Spleen (tissue), 13 donors: Measurements from ENCODE around the gene JSRP1. TPM values are rescaled to one million over a fixed set of nuclear protein-coding genes. Genes with fewer than 3 reads are reported as not detected.

Experiments
- DNase-seq: peaks from one replicate; pipeline ENCODE4 v3.0.0-alpha.2; 2020
- H3K27ac ChIP-seq, 8 donors: fragments of 200-600 bp; sonication (generic) in 7 of 8; 1 replicate in 4 of 8; 2 replicates in 4 of 8; pipeline versions ENCODE4 v1.5.0 to v1.8.0; 2016 to 2021; ENCODE audit warnings: inconsistent platforms in 4 of 8, mild to moderate bottlenecking in 4 of 8, moderate library complexity in 1 of 8
- H3K27me3 ChIP-seq, 7 donors: fragments of 200-600 bp; sonication (generic) in 6 of 7; replicated peaks in 1 of 7; 1 replicate in 4 of 7; 2 replicates in 3 of 7; pipeline versions ENCODE4 v1.5.0 to v1.8.0; 2016 to 2021; ENCODE audit warnings: inconsistent platforms in 3 of 7, mild to moderate bottlenecking in 1 of 7
- H3K36me3 ChIP-seq, 6 donors: fragments of 200-600 bp; sonication (generic) in 5 of 6; 1 replicate in 4 of 6; 2 replicates in 2 of 6; pipeline versions ENCODE4 v1.5.0 to v1.8.0; 2016 to 2021; ENCODE audit warnings: inconsistent platforms in 2 of 6
- H3K4me1 ChIP-seq, 6 donors: fragments of 200-600 bp; sonication (generic) in 5 of 6; 1 replicate in 3 of 6; 2 replicates in 3 of 6; pipeline versions ENCODE4 v1.5.0 to v1.8.0; 2016 to 2021; ENCODE audit warnings: inconsistent platforms in 3 of 6
- H3K4me3 ChIP-seq, 8 donors: fragments of 200-600 bp; sonication (generic) in 7 of 8; 1 replicate in 4 of 8; 2 replicates in 4 of 8; pipeline versions ENCODE4 v1.5.0 to v1.8.0; 2016 to 2021; ENCODE audit warnings: inconsistent platforms in 4 of 8, mild to moderate bottlenecking in 4 of 8, moderate library complexity in 2 of 8
- H3K9me3 ChIP-seq, 8 donors: fragments of 200-600 bp; sonication (generic) in 7 of 8; 1 replicate in 4 of 8; 2 replicates in 4 of 8; pipeline versions ENCODE4 v1.5.0 to v1.8.0; 2016 to 2021; ENCODE audit warnings: inconsistent platforms in 4 of 8
- POLR2A ChIP-seq, 3 donors: fragments of 450-650 bp; IDR thresholded peaks; one replicate each; pipeline ENCODE4 v1.5.1; 2017; ENCODE audit warnings: antibody characterized with exemption in 3 of 3, mild to moderate bottlenecking in 1 of 3
- POLR2AphosphoS5 ChIP-seq, 3 donors: sonication (generic); formaldehyde crosslinking; IDR thresholded peaks; one replicate each; pipeline ENCODE4 v1.5.1; 2017; ENCODE audit warnings: antibody characterized with exemption in 3 of 3
- WGBS, 5 donors: extraction: QIAGEN DNeasy Blood & Tissue Kit in 3 of 5; methylation state at CpG; one replicate each; pipeline versions ENCODE4 v1.1.5 to v1.1.7; 2013 to 2018; 5-methylcytosine and 5-hydroxymethylcytosine counted together
- intact Hi-C: fragments of 100-400 bp; cut with DNase I; formaldehyde crosslinking; loops from one replicate; pipeline ENCODE4 v1.15.0; 2023; ENCODE audit warnings: low total_unique reads
- long read RNA-seq, 2 donors: transcript quantifications; one replicate each; lab custom pipeline, GENCODE V29; 2026
- polyA plus RNA-seq, 3 donors: library from polyadenylated mRNA; stranded (reverse); fragments of 200-250 nt; gene quantifications; one replicate each; pipeline ENCODE4 v1.2.1, GENCODE V29; 2013
- total RNA-seq, 7 donors: library from RNA; depleted of rRNA in 3 of 7; stranded (reverse); fragments of >200 nt in 3 of 7; fragmentation: NEBNext Ultra II Directional in 4 of 7; extraction: Animal tissue kit (Norgen Biotek cat#: 25700) in 4 of 7; gene quantifications; one replicate each; pipeline versions ENCODE4 v1.1.0 to v1.2.1, GENCODE V29; 2016 to 2021
- TF ChIP-seq, protein P1 (sequence below), 11 experiments: fragments of 200-600 bp in 7 of 11; fragments of 450-650 bp in 4 of 11; sonication (generic) in 4 of 11; IDR thresholded peaks in 8 of 11; conservative IDR thresholded peaks in 3 of 11; 1 replicate in 7 of 11; 2 replicates in 4 of 11; pipeline versions ENCODE4 v1.4.0 to v1.8.0; 2016 to 2021; ENCODE audit warnings: antibody characterized with exemption in 11 of 11, inconsistent platforms in 4 of 11, mild to moderate bottlenecking in 1 of 11
- donor health status: healthy with polysubstance abuse.
- donor health status: DM: no; HTN: no; CAD: no; lungs with moderate emphysema.
- donor health status: DM: no; HTN: no; CAD: no.
- donor health status: Bipolar disorder and iron deficiency.
- donor health status: healthy.
- donor health status: DM: no; HTN: no; CAD: no.
- donor health status: DM: yes; HTN: yes; CAD: no.

The JSRP1 gene, protein sequence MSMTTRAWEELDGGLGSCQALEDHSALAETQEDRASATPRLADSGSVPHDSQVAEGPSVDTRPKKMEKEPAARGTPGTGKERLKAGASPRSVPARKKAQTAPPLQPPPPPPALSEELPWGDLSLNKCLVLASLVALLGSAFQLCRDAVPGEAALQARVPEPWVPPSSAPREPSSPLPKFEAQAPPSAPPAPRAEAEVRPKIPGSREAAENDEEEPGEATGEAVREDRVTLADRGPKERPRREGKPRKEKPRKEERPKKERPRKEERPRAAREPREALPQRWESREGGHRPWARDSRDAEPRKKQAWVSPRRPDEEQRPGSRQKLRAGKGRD
- 1 to 10 TPM; 1.2 to 4.8 (median 3.4) TPM for total RNA-seq
- 1 to 10 TPM; 1.2 to 3.0 (median 2.8) TPM for polyA plus RNA-seq
- long read RNA-seq, donor 1, partial matches to known transcripts: 223 of 1,195 reads
- long read RNA-seq, donor 1, other reads (novel, unspliced or antisense): 972 of 1,195 reads
- long read RNA-seq, donor 2: 0 reads

DNA sequence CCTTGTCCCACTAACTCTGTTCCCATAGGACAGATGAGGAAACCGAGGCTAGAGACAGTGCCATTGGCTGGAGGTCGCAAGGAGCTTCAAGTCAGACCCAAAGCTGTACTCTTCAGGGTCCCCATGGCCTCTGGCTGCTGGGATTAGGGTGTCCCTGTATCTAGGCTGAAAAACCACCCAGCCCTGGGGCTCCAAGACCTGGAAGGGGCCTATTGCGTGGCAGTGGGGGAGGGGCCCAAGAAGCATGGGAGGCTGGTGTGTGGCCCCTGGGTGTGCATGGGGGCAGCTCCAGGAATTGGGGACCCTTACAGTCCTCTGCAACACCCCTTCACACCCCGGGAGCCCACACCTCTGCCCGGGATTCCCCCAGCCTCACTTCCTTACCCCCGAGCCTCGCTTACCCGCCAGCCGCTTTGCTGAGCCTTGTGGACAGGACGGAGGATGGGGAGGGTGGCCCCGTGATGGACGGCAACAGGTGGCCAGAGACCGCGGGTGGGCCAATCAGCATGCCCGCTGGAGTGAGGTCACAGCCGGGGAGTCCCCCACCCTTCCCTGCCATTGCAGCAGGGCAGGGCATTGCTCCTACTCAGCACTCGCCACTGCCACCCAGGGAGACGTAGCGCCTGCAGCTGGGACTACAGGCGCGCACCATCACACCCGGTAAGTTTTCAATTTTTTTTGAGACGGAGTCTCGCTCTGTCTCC, at the start of gene JSRP1:
Gene JSRP1, minus strand, starts transcription at position 436 of the 704 bp plus-strand sequence. CDS start 1,103 bp downstream, outside the sequence.
- Histone ChIP-seq H3K4me3 (peak within 1 kb of the TSS in 1 of 8 donors; percentile 1), H3K36me3 (no peaks in the 10 kb centered on the region), H3K9me3 (no peaks in the 10 kb centered on the region), H3K27ac (peak within 1 kb of the TSS in 5 of 8 donors; percentile 83 to 92 (median 87)), H3K4me1 (peaks cover 27 to 95% (median 62%) of the 10 kb centered on the region in 6 donors), H3K27me3 (peaks cover 7 to 32% (median 29%) of the 10 kb centered on the region in 7 donors)
- 70 to 80% (median 73%) methylated on average over 18 to 24 of the region's 24 CpGs for WGBS, 5 donors
- intact Hi-C loops: no loop called here
- TF ChIP-seq POLR2AphosphoS5 (IDR thresholded peaks at IDR 0.05): peak; percentile 16 to 48 (median 41)
- no peak for TF ChIP-seq POLR2A (IDR thresholded peaks at IDR 0.05)
- DNase-seq: no peak

DNA sequence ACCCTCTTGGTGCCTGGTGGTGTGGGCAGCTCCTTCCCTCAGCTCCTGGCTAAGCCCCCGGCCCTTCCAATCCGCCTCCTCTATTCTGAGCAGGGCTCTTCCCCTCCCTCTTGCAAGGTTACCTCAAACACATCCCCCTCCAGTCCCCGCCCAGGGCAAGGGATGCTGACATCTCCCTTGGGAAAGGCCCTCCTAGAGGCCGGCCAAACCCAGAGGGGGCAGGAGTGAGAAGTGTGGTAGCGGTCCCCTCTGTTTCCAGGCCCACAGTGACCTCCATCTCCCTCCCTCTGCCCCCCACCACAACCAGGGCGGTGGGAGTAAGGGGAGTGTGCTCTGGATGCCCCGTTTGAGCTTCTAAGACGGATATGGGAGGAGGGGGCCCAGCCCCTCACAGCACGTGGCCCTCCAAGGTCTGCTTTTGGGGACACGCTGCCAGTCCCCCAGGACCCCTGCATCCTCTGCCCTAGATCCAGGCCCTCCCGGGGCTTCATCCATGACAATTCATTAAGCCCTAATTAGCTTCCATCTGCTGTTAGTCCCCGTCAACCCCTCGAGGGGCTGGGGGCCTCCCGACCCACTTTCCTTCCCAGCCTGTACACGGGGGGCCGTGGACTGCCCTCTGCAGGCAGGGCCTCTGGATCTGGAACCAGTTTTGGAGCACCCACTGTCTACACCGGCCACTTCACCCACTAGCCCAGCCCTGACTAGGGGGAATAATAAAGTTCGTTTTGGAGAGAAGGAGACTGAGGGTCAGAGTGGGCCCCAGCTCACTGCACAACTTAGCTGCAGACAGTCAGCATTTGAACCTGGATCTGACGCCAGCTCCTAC, 49.4 kb upstream of the JSRP1 start:
- no peak for DNase-seq
- intact Hi-C loops: no loop called here
- WGBS, 5 donors: 67 to 76% (median 69%) methylated on average over 16 to 19 of the region's 19 CpGs
- no peak overlapping the region for H3K4me3 ChIP-seq
- TF ChIP-seq, protein P1, sequence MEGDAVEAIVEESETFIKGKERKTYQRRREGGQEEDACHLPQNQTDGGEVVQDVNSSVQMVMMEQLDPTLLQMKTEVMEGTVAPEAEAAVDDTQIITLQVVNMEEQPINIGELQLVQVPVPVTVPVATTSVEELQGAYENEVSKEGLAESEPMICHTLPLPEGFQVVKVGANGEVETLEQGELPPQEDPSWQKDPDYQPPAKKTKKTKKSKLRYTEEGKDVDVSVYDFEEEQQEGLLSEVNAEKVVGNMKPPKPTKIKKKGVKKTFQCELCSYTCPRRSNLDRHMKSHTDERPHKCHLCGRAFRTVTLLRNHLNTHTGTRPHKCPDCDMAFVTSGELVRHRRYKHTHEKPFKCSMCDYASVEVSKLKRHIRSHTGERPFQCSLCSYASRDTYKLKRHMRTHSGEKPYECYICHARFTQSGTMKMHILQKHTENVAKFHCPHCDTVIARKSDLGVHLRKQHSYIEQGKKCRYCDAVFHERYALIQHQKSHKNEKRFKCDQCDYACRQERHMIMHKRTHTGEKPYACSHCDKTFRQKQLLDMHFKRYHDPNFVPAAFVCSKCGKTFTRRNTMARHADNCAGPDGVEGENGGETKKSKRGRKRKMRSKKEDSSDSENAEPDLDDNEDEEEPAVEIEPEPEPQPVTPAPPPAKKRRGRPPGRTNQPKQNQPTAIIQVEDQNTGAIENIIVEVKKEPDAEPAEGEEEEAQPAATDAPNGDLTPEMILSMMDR (IDR thresholded peaks at IDR 0.05 in 8 of 11, conservative IDR thresholded peaks at IDR 0.05 in 3 of 11): no peak
- TF ChIP-seq POLR2AphosphoS5 (IDR thresholded peaks at IDR 0.05) (no peak), POLR2A (IDR thresholded peaks at IDR 0.05) (no peak)
- peaks cover 6 to 66% (median 43%) of the 10 kb centered on the region in 6 donors for H3K4me1 ChIP-seq
- H3K36me3 ChIP-seq: no peaks in the 10 kb centered on the region
- peaks cover 0 to 92% (median 46%) of the 10 kb centered on the region in 7 donors for H3K27me3 ChIP-seq
- no peaks in the 10 kb centered on the region for H3K9me3 ChIP-seq
- no peak overlapping the region for H3K27ac ChIP-seq

DNA sequence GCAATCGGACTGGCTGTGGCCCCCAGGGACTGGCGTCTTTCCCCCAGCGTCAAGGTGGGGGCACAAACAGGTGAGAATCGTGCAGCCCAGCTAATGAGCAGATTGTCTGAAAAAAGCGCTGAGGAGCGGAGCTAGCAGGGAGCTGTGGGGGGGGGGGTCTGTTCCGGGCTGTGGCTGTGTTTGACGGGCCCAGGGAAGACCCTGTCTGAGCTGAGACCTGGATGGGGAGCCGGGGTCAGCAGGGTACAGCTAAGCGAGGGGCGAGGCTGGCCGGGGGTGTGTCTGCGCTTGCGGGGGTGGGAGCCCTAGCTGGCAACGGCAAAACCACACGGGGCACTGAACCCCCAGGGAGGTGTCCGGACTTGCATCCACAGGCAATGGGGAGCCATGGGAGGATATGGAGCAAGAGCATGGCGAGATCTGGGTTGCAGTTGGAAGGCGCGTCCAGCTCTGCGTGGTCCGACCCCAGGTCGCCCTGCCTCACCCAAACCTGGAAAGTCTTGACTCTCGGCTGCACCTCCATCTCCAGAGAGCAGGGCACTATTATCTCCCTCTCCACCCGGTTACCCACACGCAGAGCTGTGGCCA, 47.1 kb upstream of the JSRP1 start:
- Histone ChIP-seq H3K36me3 (no peaks in the 10 kb centered on the region), H3K27me3 (peaks cover 0 to 72% (median 31%) of the 10 kb centered on the region in 7 donors), H3K4me1 (peaks cover 6 to 76% (median 44%) of the 10 kb centered on the region in 6 donors), H3K9me3 (no peaks in the 10 kb centered on the region), H3K27ac (peak overlapping the region in 1 of 8 donors; percentile 78), H3K4me3 (peak overlapping the region in 2 of 8 donors; percentile 2 to 46)
- DNase-seq: no peak
- intact Hi-C loops: no loop called here
- 46 to 68% (median 58%) methylated on average over 23 to 26 of the region's 26 CpGs for WGBS, 5 donors
- TF ChIP-seq POLR2A (IDR thresholded peaks at IDR 0.05) (no peak), POLR2AphosphoS5 (IDR thresholded peaks at IDR 0.05) (peak in 1 of 3 donors; percentile 57)

DNA sequence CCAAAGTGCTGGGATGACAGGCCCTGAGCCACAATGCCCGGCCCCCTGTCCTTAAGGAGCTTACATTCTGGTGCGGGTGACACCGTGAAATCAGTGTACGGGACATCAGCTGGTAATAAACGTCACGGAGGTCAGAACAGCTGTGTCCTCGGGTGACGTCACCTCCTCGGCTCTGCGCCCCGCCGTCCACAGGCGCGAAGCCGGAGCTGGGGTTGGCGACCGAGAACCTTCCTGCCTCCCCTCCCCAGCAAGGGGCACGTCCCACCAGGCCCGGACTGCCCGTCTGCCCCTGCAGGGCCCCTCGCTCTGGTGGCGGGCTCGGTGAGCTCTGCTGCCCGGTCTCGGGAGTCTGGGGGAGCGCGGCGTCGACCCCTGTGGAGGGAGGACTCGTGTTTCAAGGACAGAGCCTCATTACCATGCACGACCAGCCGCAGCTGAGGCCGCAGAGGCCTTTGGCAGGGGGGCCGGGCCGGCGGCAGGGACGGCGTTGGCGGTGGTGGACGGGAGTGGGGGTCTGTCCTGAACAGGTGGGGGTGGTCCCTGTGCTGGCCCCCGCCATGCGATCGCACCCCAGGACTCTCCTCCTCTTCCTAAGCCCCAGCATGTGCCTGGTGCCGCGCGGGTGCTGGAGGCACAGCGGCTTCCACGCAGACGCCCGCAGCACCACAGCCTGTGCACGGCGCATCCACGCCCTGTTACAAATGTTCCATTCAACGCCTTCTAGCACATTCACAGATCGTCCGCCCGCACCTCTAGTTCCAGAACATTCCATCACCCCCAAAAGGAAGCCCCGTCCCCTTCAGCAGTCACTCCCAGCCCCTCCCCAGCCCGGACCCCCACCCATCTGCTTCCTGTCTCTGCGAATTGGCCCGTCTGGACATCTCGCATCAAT, 46.3 kb upstream of the JSRP1 start:
- Histone ChIP-seq H3K4me1 (peaks cover 6 to 78% (median 39%) of the 10 kb centered on the region in 6 donors), H3K36me3 (no peaks in the 10 kb centered on the region), H3K9me3 (no peaks in the 10 kb centered on the region), H3K4me3 (peak overlapping the region in 5 of 8 donors; percentile 2 to 46 (median 14)), H3K27ac (peak overlapping the region in 5 of 8 donors; percentile 20 to 78 (median 36)), H3K27me3 (peaks cover 0 to 66% (median 26%) of the 10 kb centered on the region in 7 donors)
- DNase-seq: peak; percentile 87
- intact Hi-C loops: no loop called here
- peak; percentile 65 to 89 (median 77) for TF ChIP-seq POLR2AphosphoS5 (IDR thresholded peaks at IDR 0.05)
- TF ChIP-seq POLR2A (IDR thresholded peaks at IDR 0.05): no peak
- WGBS, 5 donors: 7 to 11% (median 9%) methylated on average over 40 to 62 of the region's 62 CpGs
